GM23338 (cell line): ENCODE measurements around the gene TRHDE. TPM values are rescaled to one million over a fixed set of nuclear protein-coding genes. Genes with fewer than 3 reads are reported as not detected.

Experiments
- ATAC-seq: fragments of 200-7000 bp; cut with Tn5 transposase; 3 replicates; pipeline ENCODE4 v1.9.1; 2020
- DNase-seq: peaks from one replicate; pipeline ENCODE4 v3.0.0-alpha.2; 2015; ENCODE audit warnings: low spot score
- H2AFZ ChIP-seq: fragments of 200-600 bp; sonication (generic); 2 replicates; pipeline ENCODE4 v1.8.0; 2016; ENCODE audit warnings: antibody characterized with exemption, mild to moderate bottlenecking, moderate library complexity
- H3F3A ChIP-seq: fragments of 200-600 bp; sonication (generic); replicated peaks from 2 replicates; pipeline ENCODE4 v1.8.0; 2017; ENCODE audit warnings: antibody characterized with exemption, mixed run types, low read depth
- H3K27ac ChIP-seq: fragments of 200-600 bp; sonication (generic); 2 replicates; pipeline ENCODE4 v1.6.1; 2016; ENCODE audit warnings: low read depth
- H3K27me3 ChIP-seq: fragments of 200-600 bp; sonication (generic); 2 replicates; pipeline ENCODE4 v1.8.0; 2016; ENCODE audit warnings: mild to moderate bottlenecking, mixed run types, moderate library complexity; ENCODE audit not compliant: insufficient read depth
- H3K36me3 ChIP-seq: fragments of 200-600 bp; sonication (generic); 2 replicates; pipeline ENCODE4 v1.8.0; 2016; ENCODE audit warnings: mild to moderate bottlenecking; ENCODE audit not compliant: insufficient read depth
- H3K4me1 ChIP-seq: fragments of 200-600 bp; sonication (generic); 2 replicates; pipeline ENCODE4 v1.8.0; 2016; ENCODE audit warnings: mild to moderate bottlenecking, moderate library complexity; ENCODE audit not compliant: insufficient read depth
- H3K4me2 ChIP-seq: fragments of 200-600 bp; sonication (generic); 2 replicates; pipeline ENCODE4 v1.7.1; 2017; ENCODE audit warnings: mixed run types
- H3K4me3 ChIP-seq: fragments of 200-600 bp; sonication (generic); 2 replicates; pipeline ENCODE4 v1.6.1; 2016; ENCODE audit warnings: mixed run types
- H3K79me2 ChIP-seq: fragments of 200-600 bp; sonication (generic); replicated peaks from 2 replicates; pipeline ENCODE4 v1.8.0; 2017; ENCODE audit warnings: mild to moderate bottlenecking; ENCODE audit not compliant: insufficient read depth
- H3K9me2 ChIP-seq: fragments of 200-600 bp; sonication (generic); 2 replicates; pipeline ENCODE4 v1.8.0; 2017; ENCODE audit not compliant: insufficient read depth
- H4K20me1 ChIP-seq: fragments of 200-600 bp; sonication (generic); replicated peaks from 2 replicates; pipeline ENCODE4 v1.8.0; 2017; ENCODE audit warnings: mild to moderate bottlenecking; ENCODE audit not compliant: insufficient read depth
- H3K27ac Mint-ChIP-seq: 2 replicates; pipeline ENCODE4 v1.8.0; 2020; ENCODE audit warnings: inconsistent platforms, mild to moderate bottlenecking, moderate library complexity, mixed read lengths
- H3K27me3 Mint-ChIP-seq: 3 replicates; pipeline ENCODE4 v1.8.0; 2022; ENCODE audit warnings: low read depth, mild to moderate bottlenecking, moderate library complexity, mixed read lengths, inconsistent platforms; ENCODE audit not compliant: insufficient read depth, poor library complexity
- H3K36me3 Mint-ChIP-seq: 3 replicates; pipeline ENCODE4 v1.8.0; 2021; ENCODE audit warnings: low read depth, mild to moderate bottlenecking, inconsistent platforms, moderate library complexity, mixed read lengths
- H3K4me1 Mint-ChIP-seq: 3 replicates; pipeline ENCODE4 v1.8.0; 2020; ENCODE audit warnings: mild to moderate bottlenecking, inconsistent platforms, mixed read lengths
- H3K4me3 Mint-ChIP-seq: 3 replicates; pipeline ENCODE4 v1.8.0; 2021; ENCODE audit warnings: moderate library complexity, mild to moderate bottlenecking, inconsistent platforms, mixed read lengths
- H3K9me3 Mint-ChIP-seq: 3 replicates; pipeline ENCODE4 v1.8.0; 2020; ENCODE audit warnings: moderate library complexity, mild to moderate bottlenecking, inconsistent platforms, mixed read lengths
- CREB1 ChIP-seq: fragments of 250-450 bp; sonication (Bioruptor Pico); IDR thresholded peaks from 2 replicates; pipeline ENCODE4 v1.5.0; 2020; ENCODE audit warnings: low read depth, mild to moderate bottlenecking, moderate library complexity
- CTCF ChIP-seq, 2 experiments: fragments of 200-600 bp in 1 of 2; sonication (generic) in 1 of 2; conservative IDR thresholded peaks; 2 replicates each; pipeline versions ENCODE4 v1.5.1 to v1.6.1; 2016 to 2017; ENCODE audit warnings: antibody characterized with exemption in 2 of 2, low read depth in 2 of 2, mild to moderate bottlenecking in 2 of 2, moderate library complexity in 1 of 2
- ETS1 ChIP-seq: IDR thresholded peaks from 2 replicates; pipeline ENCODE4 v1.6.1; 2016; ENCODE audit warnings: antibody characterized with exemption
- EZH2phosphoT487 ChIP-seq: fragments of 200-600 bp; sonication (generic); IDR thresholded peaks from one replicate; pipeline ENCODE4 v1.8.1; 2018; ENCODE audit warnings: antibody characterized with exemption; ENCODE audit not compliant: unreplicated experiment
- JUNB ChIP-seq: IDR thresholded peaks from one replicate; pipeline ENCODE4 v1.6.1; 2016; ENCODE audit warnings: antibody characterized with exemption; ENCODE audit not compliant: unreplicated experiment
- NANOG ChIP-seq: IDR thresholded peaks from 2 replicates; pipeline ENCODE4 v1.6.1; 2016; ENCODE audit warnings: antibody characterized with exemption, borderline replicate concordance
- POLR2AphosphoS5 ChIP-seq: IDR thresholded peaks from 2 replicates; pipeline ENCODE4 v1.6.1; 2016; ENCODE audit warnings: antibody characterized with exemption, low read depth
- REST ChIP-seq: IDR thresholded peaks from one replicate; pipeline ENCODE4 v1.6.1; 2018; ENCODE audit warnings: antibody characterized with exemption; ENCODE audit not compliant: unreplicated experiment
- STAT1 ChIP-seq: IDR thresholded peaks from one replicate; pipeline ENCODE4 v1.6.1; 2016; ENCODE audit warnings: antibody characterized with exemption; ENCODE audit not compliant: unreplicated experiment
- ZNF114 ChIP-seq: fragments of 250-450 bp; sonication (Bioruptor Pico); IDR thresholded peaks from 2 replicates; pipeline ENCODE4 v1.5.0; 2020; ENCODE audit warnings: mild to moderate bottlenecking, moderate library complexity
- ZNF331 ChIP-seq: fragments of 250-450 bp; sonication (Bioruptor Pico); IDR thresholded peaks from 2 replicates; pipeline ENCODE4 v1.5.0; 2020; ENCODE audit warnings: low read depth, mild to moderate bottlenecking, moderate library complexity
- polyA plus RNA-seq: library from polyadenylated mRNA; unstranded; fragments of >200 nt; fragmentation: Nextera tagmentation; extraction: Ambion mirVana; gene quantifications from 2 replicates; pipeline ENCODE4 v1.2.1, GENCODE V29; 2016
- total RNA-seq: library from RNA; depleted of rRNA; stranded (reverse); fragments of >200 nt; shearing (Covaris generic); gene quantifications from 2 replicates; pipeline ENCODE4 v1.2.3, GENCODE V29; 2014

Gene TRHDE
- total and polyA plus RNA-seq, 2 experiments from 2014 or later, result 1.3 to 7.7 TPM

GRCh38 chr12:72250346-72250745 is 21.8 kb upstream of the TRHDE start:
- H3K9me3 Mint-ChIP-seq, result no peaks in the 10 kb centered on the region
- Histone ChIP-seq H3K4me1 (0 out of 2 replicates have a peak, but pooled peaks cover 6% of the 10 kb centered on the region), H3K27ac (no peak overlapping the region), H3K27me3 (no peaks in the 10 kb centered on the region), H3K4me3 (no peak overlapping the region), H3K36me3 (no peaks in the 10 kb centered on the region), H3K4me2 (no peak overlapping the region), H2AFZ (no peak overlapping the region), H3F3A (no peaks in the 10 kb centered on the region), H4K20me1 (no peaks in the 10 kb centered on the region), H3K79me2 (no peaks in the 10 kb centered on the region), H3K9me2 (0 out of 2 replicates have a peak, but pooled peaks cover 3% of the 10 kb centered on the region)
- H3K4me1 Mint-ChIP-seq, result peaks cover 2% of the 10 kb centered on the region; the same call in 2 of the 3 replicates
- DNase-seq, result peak; percentile 23
- no peak overlapping the region for H3K4me3 Mint-ChIP-seq
- peaks cover 1% of the 10 kb centered on the region for H3K27me3 Mint-ChIP-seq
- H3K27ac Mint-ChIP-seq, result no peak overlapping the region
- no peak for ATAC-seq
- no peaks in the 10 kb centered on the region for H3K36me3 Mint-ChIP-seq
- TF ChIP-seq JUNB (no peak), EZH2phosphoT487 (no peak), POLR2AphosphoS5 (no peak), STAT1 (no peak), ZNF331 (CRISPR knock-in tag) (no peak), ETS1 (no peak), ZNF114 (CRISPR knock-in tag) (no peak), REST (no peak), CREB1 (CRISPR knock-in tag) (no peak), CTCF (conservative IDR thresholded peaks at IDR 0.05; ENCODE audit: low read depth in 2 of 2) (no peak), NANOG (no peak)
